ENCODE results near the gene ENPP6. TPM values are rescaled to one million over a fixed set of nuclear protein-coding genes. Genes with fewer than 3 reads are reported as not detected.

ENPP6 gene
- total and polyA plus RNA-seq, 2 of the 13 experiments (the other 11 are each of a cell fraction or from before 2014, with no cell fraction given), result not detected

GRCh38 chr4:184108006-184108501 lies 109.6 kb downstream of the ENPP6 start:
- Histone ChIP-seq H3K36me3 (replicated peaks in 1 of 2; ENCODE audit: control insufficient read depth in 1 of 2, insufficient read depth in 2 of 2, low read length in 2 of 2) (no peaks in the 10 kb centered on the region), H3K9ac (ENCODE audit: insufficient read depth, low read depth, low read length) (no peak overlapping the region), H3K27me3 (ENCODE audit: control insufficient read depth in 1 of 2, insufficient read depth in 2 of 2, low read length in 2 of 2) (no peaks in the 10 kb centered on the region), H3K27ac (ENCODE audit: extremely low read length, insufficient read depth, low read length) (no peak overlapping the region), H3K4me3 (replicated peaks in 1 of 3; ENCODE audit: insufficient read depth in 1 of 3, low read depth in 2 of 3, low read length in 3 of 3) (no peak overlapping the region), H3K4me2 (ENCODE audit: low read depth, low read length) (no peak overlapping the region), H3K79me2 (ENCODE audit: insufficient read depth, low read length) (no peaks in the 10 kb centered on the region), H3K9me3 (ENCODE audit: low read length) (peaks cover 17% of the 10 kb centered on the region), H4K20me1 (ENCODE audit: insufficient read depth, low read length) (no peaks in the 10 kb centered on the region), H3K4me1 (ENCODE audit: insufficient read depth, low read length) (peaks cover 25% of the 10 kb centered on the region), H2AFZ (ENCODE audit: low read length) (no peak overlapping the region)
- WGBS (ENCODE audit: low lambda C conversion rate), result 73% methylated on average over 10 of the region's 10 CpGs
- TF ChIP-seq ZNF557 (CRISPR knock-in tag; IDR thresholded peaks at IDR 0.05), result no peak
- TF ChIP-seq TBX3 (IDR thresholded peaks at IDR 0.05; ENCODE audit: borderline replicate concordance), result no peak
- peak; percentile 66 for TF ChIP-seq MAFF (IDR thresholded peaks at IDR 0.05; ENCODE audit: low read depth, low read length)
- peak; percentile 61 to 85 for TF ChIP-seq MAFK (conservative IDR thresholded peaks at IDR 0.05 in 1 of 2, IDR thresholded peaks at IDR 0.05 in 1 of 2; ENCODE audit: low read length in 2 of 2)
- DNase-seq (ENCODE audit: low spot score), result no peak
- CTCF ChIA-PET (ENCODE audit: low intra/inter-chr PET ratio, low total read pairs), result no interaction called here
- no peak for FAIRE-seq
- in situ Hi-C loops (cut with HindIII; ENCODE audit: extremely low pct_ligation_motif_present, low pct_unique_long_range_greater_than_20kb), result no loop called here
- no TSS peak for BruUV-seq (replicated peaks)
- intact Hi-C loops (cut with micrococcal nuclease; ENCODE audit: unreplicated experiment), result no loop called here
- ATAC-seq, result no peak
- POLR2A ChIA-PET, result no interaction called here

GRCh38 chr4:184104419-184105101 lies 113.1 kb downstream of the ENPP6 start:
- Histone ChIP-seq H3K27me3 (ENCODE audit: control insufficient read depth in 1 of 2, insufficient read depth in 2 of 2, low read length in 2 of 2) (no peaks in the 10 kb centered on the region), H3K4me2 (ENCODE audit: low read depth, low read length) (peak overlapping the region; percentile 46), H3K9ac (ENCODE audit: insufficient read depth, low read depth, low read length) (no peak overlapping the region), H3K4me3 (replicated peaks in 1 of 3; ENCODE audit: insufficient read depth in 1 of 3, low read depth in 2 of 3, low read length in 3 of 3) (no peak overlapping the region), H3K27ac (ENCODE audit: extremely low read length, insufficient read depth, low read length) (peak overlapping the region; percentile 76), H4K20me1 (ENCODE audit: insufficient read depth, low read length) (no peaks in the 10 kb centered on the region), H3K79me2 (ENCODE audit: insufficient read depth, low read length) (no peaks in the 10 kb centered on the region), H3K4me1 (ENCODE audit: insufficient read depth, low read length) (peaks cover 43% of the 10 kb centered on the region), H3K36me3 (replicated peaks in 1 of 2; ENCODE audit: control insufficient read depth in 1 of 2, insufficient read depth in 2 of 2, low read length in 2 of 2) (no peaks in the 10 kb centered on the region), H2AFZ (ENCODE audit: low read length) (no peak overlapping the region), H3K9me3 (ENCODE audit: low read length) (peaks cover 17% of the 10 kb centered on the region)
- FAIRE-seq (peak; percentile 92), ATAC-seq (peak; percentile 93), DNase-seq (ENCODE audit: low spot score) (peak; percentile 89)
- CTCF ChIA-PET (ENCODE audit: low intra/inter-chr PET ratio, low total read pairs), result no interaction called here
- 3% methylated on average over 5 of the region's 5 CpGs for WGBS (ENCODE audit: low lambda C conversion rate)
- intact Hi-C loops (cut with micrococcal nuclease; ENCODE audit: unreplicated experiment) (no loop called here), in situ Hi-C loops (cut with HindIII; ENCODE audit: extremely low pct_ligation_motif_present, low pct_unique_long_range_greater_than_20kb) (no loop called here)
- no TSS peak for BruUV-seq (replicated peaks)
- POLR2A ChIA-PET, result interaction anchor here (0.8 to 1.0 kb wide), 5 partner anchors 10 to 432 kb away, joined by 3 to 5 read pairs (median 3); no protein-coding TSS in a partner anchor
- no peak for TF ChIP-seq ZNF484 (CRISPR knock-in tag; IDR thresholded peaks at IDR 0.05; ENCODE audit: borderline replicate concordance, low read depth)
- no peak for TF ChIP-seq ZNF530 (CRISPR knock-in tag; IDR thresholded peaks at IDR 0.05; ENCODE audit: low read depth)
- no peak for TF ChIP-seq ZNF512B (CRISPR knock-in tag; IDR thresholded peaks at IDR 0.05; ENCODE audit: borderline replicate concordance)
- no peak for TF ChIP-seq DNMT1 (CRISPR knock-in tag; IDR thresholded peaks at IDR 0.05)
- peak; percentile 99 for TF ChIP-seq HNF1B (CRISPR knock-in tag; IDR thresholded peaks at IDR 0.05)
- peak; percentile 84; the same call in 1 of the 2 replicates for TF ChIP-seq MEIS2 (CRISPR knock-in tag; IDR thresholded peaks at IDR 0.05)
- no peak for TF ChIP-seq ZNF10 (CRISPR knock-in tag; IDR thresholded peaks at IDR 0.05; ENCODE audit: borderline replicate concordance, low read depth)
- TF ChIP-seq ZNF382 (CRISPR knock-in tag; IDR thresholded peaks at IDR 0.05; ENCODE audit: borderline replicate concordance), result no peak
- peak; percentile 76; the same call in 1 of the 2 replicates for TF ChIP-seq PHF21A (CRISPR knock-in tag; IDR thresholded peaks at IDR 0.05)
- TF ChIP-seq ZNF619 (CRISPR knock-in tag; IDR thresholded peaks at IDR 0.05), result no peak

Measured in HepG2 (cell line).